ENCODE results near the gene VTI1A.

GRCh38 chr10:112461029-112461887 is 14.2 kb downstream of the VTI1A start:
- TF ChIP-seq CTCF (IDR thresholded peaks at IDR 0.05): no peak
- TF ChIP-seq POLR2A (IDR thresholded peaks at IDR 0.05): no peak
